Inflammatory macrophage treated with lipopolysaccharide for 1 hour (primary cell): ENCODE results near the gene FAT4.

Source experiments
- DNase-seq, 2 donors: peaks; one replicate each; pipeline ENCODE4 v3.0.0-alpha.2; 2020 to 2022

FAT4 gene

DNA sequence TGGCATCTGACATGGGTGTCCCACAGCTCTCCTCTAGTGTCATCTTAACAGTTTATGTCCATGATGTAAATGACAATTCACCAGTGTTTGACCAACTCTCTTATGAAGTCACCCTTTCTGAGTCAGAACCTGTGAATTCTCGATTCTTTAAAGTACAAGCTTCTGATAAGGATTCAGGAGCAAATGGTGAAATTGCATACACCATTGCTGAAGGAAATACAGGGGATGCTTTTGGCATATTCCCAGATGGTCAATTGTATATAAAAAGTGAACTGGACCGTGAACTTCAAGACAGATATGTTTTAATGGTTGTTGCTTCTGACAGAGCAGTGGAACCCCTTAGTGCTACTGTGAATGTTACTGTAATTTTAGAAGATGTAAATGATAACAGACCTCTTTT lies 4.6 kb downstream of the FAT4 start:
- no peak for DNase-seq

DNA sequence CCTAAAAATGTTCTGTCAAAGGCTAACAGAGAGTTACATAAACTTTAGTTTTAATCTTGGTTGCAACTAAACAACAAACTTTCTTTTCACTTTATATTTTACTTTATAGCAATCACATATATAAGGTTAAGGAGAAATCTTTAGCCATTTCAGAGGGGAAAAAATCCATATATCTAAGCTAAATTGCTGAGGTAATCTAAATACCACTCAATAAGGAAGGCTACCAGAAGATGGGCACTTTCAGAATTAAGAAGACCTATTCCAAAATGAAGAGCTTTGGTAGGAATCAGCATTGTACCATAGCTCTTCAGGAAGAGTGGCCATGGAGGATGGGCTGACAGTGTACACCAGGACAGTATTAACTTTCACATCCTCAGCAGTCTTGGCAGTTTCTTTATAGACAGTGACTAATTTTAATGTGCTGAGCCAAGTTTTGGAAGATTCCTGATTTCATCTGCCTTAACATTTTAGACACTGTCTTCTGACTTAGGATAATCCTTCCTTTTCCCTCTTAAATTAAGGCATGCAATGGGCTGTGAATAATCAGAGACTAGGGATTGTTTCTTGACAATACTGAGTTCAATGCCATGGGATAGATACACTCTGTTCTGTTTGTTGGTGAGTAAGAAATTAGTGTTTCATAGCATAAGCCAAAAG lies 7.1 kb downstream of the FAT4 start:
- no peak for DNase-seq

DNA sequence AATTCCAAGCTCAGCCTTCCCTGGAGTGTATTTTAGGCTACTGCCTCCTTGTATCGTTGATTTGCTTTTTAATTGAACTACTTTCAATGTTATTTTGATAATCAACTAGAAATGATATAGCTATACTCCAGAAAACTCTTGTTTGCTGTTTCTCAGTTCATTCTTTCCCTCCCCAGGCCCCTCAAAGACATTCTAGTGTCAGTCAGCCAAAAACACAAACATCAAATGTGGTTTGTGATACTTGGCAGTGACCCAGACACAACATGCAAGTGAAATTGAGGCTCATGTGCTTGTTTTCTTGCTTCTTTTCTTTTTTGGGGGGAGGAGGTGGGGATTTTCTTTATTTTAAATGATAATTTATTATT lies 7.6 kb downstream of the FAT4 start:
- no peak for DNase-seq

DNA sequence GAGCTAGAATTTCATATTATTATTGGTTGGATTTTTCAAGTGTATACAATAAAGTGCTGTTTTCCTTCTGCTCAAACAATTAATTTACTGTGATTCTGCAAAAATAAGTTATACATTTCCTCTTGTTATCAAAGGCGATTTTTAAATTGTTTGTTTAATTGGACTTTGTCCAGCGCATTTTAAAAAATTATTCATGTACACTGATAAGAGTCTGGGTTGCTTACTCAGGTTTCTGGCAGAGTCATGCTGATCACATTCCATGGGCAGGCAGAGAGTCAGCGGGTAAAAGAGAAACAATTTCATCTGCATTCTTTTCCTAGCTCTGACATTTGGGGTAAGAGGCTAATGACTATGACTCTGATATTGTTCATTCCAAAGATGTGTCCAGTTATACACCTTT lies 8.9 kb downstream of the FAT4 start:
- no peak for DNase-seq

DNA sequence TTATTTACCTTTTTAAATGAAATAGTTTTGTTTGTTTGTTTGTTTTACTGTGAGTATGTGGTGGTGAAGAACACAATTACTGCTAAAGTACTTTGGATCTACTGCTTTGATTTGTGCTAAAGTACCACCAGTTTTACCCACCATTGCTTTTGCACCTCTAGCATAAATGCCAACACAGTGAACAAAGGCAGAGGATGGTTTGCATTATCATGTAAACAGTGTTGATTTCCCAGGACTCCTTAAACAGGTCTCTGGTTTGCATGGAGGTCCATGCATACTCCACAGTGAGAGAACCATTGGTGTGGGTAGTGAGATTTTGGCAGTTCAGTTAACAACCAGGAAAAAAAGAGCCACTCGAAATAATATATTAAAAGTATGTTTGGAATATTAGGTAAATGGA lies 11.0 kb downstream of the FAT4 start:
- DNase-seq = no peak

DNA sequence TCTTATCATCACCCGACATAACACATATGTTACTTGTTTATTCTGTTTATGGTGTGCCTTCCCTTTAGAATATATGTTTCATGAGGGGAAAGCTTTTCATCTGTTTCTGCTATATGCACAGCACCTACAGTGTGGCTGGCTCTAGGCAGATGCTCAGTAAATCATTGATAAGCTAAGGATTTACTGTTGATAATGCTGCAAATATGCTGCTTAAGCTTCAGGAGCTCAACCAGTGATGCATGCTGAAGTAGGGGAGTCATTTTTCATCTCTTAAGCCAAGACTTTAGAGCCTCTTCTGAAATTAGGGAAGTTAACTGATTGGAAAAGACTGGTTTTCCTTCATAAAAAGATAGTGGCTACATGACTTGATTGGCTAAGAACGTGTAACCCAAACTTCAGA lies 16.4 kb downstream of the FAT4 start:
- no peak for DNase-seq

DNA sequence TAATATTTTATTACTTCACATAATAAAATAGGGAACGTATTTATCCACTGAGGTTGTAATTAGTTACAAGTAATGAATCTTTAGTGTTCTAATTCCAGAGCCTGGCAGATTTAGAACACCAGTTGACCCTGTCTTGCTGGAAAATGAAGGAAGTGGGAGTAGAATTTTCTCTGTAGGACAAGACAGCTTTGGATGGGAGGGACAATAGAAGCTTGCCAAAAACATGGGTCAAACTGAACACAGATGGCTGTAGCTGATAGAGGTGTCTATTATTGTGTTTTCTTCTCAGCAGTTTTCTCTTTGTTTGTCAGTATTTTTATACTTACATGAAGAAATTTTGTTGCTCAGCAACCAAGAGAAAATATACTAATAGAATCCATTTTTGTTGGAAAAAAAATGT lies 20.2 kb downstream of the FAT4 start:
- no peak for DNase-seq

DNA sequence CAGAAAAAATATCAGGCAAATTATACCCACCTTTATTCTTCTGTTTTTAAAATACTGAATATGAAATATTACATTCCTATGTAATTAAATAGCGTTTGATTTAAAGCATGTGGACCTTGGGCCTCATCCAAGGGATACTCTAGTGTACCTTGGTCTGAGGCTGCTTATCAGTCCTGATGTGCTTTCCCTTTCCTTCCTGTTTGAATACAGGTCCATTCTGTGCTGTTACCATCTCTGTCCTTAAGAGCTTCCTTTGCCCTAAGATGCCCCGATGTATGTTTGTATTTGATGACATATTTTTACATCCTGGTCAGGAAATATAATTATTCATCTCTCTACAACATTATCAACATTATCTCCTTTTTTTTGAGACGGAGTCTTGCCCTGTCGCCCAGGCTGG lies 24.1 kb downstream of the FAT4 start:
- no peak for DNase-seq

DNA sequence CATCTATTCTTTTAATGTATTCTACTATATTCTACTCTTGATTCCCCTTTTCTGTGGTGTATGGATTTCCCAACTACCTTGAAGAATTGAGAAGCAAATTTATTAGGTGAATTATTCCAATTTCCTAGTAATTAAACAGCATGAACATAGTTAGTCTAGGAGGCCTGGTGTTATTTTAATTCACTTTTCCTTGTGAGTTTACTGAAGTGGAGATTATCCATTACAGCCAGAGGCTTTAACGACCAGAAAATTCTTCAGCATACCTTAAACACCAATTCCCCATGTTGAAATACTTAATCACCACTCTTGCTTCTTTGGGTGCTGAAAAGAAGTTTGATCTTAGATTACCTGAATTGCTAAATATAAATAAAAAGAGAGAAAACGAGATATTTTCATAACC lies 29.4 kb downstream of the FAT4 start:
- no peak for DNase-seq

DNA sequence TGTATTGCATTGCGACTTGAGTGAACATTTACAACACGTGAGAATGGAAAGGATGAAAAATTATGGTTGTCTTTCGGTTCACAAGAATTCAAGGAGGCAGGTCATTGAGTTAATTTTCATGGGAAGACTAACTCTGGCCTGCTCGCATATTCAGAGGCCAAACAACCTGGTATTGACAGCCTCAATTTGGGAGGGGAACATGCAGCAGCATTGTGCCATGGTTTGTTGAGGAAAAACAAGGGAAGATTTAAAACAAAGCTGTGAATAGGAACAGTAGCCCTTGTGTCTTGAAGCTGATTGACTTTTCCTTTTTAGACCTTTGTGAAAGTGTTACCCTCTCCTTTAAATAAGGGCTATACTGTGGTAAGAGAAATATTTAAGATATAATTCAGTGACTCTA lies 31.9 kb downstream of the FAT4 start:
- DNase-seq = no peak

DNA sequence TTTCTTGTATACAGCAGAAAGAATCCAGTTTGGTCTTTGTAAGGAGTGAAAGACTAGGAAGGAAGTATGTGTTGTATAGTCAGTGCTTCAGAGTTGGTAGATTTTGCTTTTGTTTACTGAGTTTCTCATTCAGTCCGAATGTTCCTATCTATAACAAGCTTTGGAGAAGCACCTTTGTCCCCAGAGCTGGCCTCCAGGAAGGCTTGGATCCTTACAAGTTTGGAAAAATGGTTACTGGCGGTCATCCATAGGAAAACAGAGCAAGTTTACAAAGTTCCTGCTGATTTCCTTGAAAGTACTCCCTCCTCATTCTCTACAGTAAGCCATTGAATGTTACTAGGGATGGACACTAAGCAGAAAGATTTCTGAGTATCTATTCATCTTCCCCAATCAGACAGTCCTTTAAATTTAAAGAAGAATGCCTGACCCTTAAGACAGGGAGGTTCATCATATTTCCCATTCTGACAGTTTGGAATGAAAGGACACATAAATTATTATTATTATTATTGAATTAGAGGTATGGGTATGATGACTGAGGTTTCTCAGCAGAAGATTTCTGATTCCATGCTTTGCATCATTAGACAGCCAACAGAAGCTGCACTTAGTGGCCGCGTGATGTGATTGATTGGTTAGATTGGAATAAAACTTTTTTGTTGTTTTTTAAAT lies 35.8 kb downstream of the FAT4 start:
- DNase-seq = no peak

DNA sequence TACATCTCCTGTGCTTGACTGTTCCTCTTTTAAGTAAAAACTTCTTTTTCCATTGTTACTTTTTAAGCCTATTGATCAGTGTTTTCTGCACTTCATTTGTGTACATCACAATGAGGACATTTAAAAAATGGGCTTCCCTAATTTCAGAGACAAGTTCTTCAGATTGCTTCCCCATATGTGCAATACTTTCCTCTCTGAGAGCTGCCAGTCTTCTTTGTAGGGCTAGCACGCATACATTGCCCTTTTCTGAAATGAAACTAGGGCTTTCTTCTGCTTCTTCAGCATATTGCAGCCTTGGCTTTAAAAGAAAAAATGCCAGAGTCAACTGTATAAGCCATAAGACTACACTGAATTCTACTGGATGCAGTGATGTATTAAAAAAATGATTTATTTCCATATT lies 37.8 kb downstream of the FAT4 start:
- no peak for DNase-seq

DNA sequence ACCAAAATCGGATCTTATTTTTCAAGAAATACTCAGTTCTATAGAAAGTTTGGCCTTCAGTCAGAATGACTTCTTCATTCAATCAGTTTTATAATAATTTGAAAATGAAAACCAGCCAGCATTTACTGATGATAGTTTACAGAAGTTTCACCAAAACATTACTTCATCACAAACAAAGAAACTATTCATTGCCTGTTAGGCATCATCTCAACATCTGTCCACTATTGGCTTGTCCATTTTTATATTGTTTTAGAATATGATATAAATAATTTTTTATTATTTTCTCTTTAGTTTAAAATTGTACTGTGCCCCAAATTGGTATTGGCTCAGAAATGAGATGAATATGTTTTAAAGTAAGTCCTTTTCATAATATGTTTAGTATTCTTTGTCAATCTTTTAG lies 38.4 kb downstream of the FAT4 start:
- no peak for DNase-seq

DNA sequence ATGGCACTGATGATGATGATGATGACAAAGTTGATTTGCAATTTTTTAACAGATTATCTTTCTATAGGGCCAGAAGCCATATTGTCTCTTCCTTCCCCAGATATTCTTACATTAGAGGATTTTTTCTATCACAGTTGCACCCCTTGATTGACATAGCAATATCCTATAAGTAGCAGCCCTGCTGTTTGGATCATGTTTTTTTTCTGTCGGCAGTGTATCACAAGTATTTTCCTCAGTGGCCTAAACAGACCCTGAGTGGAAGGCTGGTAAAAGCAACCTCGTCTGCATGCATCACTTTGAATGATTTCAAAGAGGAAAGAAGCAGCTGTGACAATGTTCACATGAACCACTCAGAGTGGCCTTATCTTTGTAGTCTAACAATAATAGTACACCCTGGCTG lies 41.0 kb downstream of the FAT4 start:
- no peak for DNase-seq

DNA sequence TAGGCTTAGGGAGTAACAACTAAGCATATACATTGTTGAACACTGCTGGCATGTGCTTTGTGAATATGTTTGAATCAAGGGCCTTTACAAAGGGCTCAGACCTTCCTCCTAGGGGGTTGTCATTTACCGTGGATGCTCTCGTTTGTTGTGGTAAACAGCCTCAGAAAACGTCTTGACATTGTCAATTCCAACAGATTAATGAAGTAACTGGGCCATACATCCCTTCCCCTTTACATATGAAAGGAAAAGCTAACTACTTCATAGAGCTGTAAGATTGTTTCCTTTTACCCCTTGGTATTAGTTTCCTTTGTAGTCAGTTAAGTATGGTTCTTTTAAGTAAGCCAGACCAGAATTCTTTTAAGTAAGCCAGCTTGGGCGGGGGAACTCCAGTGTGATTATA lies 42.9 kb downstream of the FAT4 start:
- DNase-seq = no peak

DNA sequence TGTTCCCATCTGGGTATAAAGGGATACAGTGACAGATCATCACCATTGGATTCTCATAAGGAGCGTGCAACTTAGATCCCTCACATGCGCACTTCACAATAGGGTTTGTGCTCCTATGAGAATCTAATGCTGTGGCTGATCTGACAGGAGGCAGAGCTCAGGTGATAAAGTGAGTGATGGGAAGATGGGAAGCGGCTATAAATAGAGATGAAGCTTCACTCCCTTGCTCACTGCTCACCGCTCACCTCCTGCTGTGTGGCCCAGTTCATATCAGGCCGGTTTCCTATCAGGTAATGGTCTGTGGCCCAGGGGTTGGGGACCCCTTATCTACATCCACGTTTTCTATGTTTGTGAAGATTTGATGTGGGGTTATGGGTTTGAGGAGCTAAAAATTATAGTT lies 43.7 kb downstream of the FAT4 start:
- no peak for DNase-seq

DNA sequence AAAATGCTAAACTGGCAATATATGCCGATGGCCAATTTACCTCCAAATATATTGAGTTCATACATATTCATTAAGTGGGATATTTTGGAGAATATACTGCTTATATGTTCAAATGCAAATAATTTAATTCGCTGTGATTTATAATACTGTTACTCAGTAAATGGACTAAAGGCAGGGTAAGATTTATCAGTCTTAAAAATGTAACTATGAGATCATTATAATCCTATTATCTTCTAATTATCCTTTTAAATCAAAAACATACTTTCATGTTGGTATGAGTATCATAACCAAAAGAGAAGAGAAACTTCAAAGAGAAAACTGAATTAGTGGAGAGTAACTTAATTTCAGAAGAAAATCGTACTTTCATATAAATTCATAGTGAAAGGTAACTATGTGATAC lies 44.6 kb downstream of the FAT4 start:
- no peak for DNase-seq

DNA sequence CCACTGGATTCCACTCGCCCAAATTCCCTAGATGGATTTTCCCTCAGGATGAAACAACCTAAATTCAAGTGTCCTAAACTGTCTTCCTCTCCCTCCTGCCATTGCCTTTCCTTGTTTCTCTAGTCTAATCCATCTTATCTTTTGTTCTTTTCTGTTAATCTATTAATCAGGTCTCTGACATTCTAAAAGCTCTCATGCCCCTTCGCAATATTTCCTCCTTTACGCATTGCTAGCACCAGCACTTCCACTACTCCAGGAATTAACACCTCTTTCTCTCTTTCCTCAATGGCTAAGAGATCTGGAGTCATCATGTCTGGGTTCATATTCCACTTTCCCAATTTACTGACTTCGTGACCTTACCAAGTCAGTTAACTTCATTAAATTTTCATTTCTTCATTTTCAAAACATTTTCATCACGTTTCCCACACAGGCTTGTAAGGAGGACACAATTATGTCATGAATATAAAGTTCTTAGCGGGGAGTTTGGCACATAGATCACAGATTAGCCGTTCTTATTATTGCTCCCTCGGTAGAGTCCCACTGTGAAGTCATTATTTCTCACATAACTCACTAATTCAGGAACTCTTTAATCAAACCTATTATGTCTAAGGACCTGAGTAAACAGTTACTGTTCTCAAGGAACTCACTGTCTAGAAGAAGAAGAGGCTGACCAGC lies 45.3 kb downstream of the FAT4 start:
- no peak for DNase-seq

DNA sequence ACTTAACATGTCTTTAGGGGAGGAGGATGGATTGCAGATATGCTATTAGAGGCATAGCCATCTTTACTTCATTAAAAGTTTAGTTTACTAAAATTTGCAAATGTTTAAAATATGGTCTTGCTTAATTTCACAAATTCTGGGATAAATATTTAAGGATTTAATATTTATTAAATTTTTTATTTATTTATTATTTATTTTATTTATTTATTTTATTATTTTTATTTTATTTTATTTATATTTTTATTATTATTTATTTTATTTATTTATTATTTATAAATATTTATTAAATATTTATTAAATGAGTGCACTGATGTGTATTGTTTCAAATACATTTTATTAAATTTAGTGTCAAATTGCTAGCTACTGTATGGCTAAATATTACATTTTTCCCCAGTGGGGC lies 46.0 kb downstream of the FAT4 start:
- no peak for DNase-seq
